Stomach (tissue), 9 donors: Measurements from ENCODE around the gene PPP1R12B. TPM values are rescaled to one million over a fixed set of nuclear protein-coding genes. Genes with fewer than 3 reads are reported as not detected.

ENCODE experiments used
- DNase-seq, 2 donors: peaks; one replicate each; pipeline versions ENCODE4 v3.0.0 to v3.0.0-alpha.2; 2013 to 2019
- H3K27ac ChIP-seq, 5 donors: fragments of 200-600 bp in 4 of 5; sonication (generic) in 4 of 5; one replicate each; pipeline ENCODE4 v1.5.1; 2013 to 2019; ENCODE audit warnings: mild to moderate bottlenecking in 1 of 5, moderate library complexity in 1 of 5
- H3K27me3 ChIP-seq, 3 donors: fragments of 200-600 bp; sonication (generic); one replicate each; pipeline ENCODE4 v1.5.1; 2017 to 2019; ENCODE audit warnings: mixed run types in 1 of 3
- H3K36me3 ChIP-seq, 4 donors: fragments of 200-600 bp; sonication (generic); 1 replicate in 3 of 4; 2 replicates in 1 of 4; pipeline ENCODE4 v1.5.1; 2016 to 2019
- H3K4me1 ChIP-seq, 4 donors: fragments of 200-600 bp; sonication (generic); one replicate each; pipeline ENCODE4 v1.5.1; 2016 to 2019
- H3K4me3 ChIP-seq, 4 donors: fragments of 200-600 bp; sonication (generic) in 3 of 4; one replicate each; pipeline ENCODE4 v1.5.1; 2016 to 2019; ENCODE audit warnings: mild to moderate bottlenecking in 1 of 4
- H3K9me3 ChIP-seq, 4 donors: fragments of 200-600 bp; sonication (generic); one replicate each; pipeline ENCODE4 v1.5.1; 2016 to 2019
- EP300 ChIP-seq: sonication (generic); formaldehyde crosslinking; IDR thresholded peaks from one replicate; pipeline ENCODE4 v1.6.1; 2017; ENCODE audit warnings: antibody characterized with exemption
- POLR2A ChIP-seq, 4 donors: fragments of 450-650 bp; IDR thresholded peaks; one replicate each; pipeline ENCODE4 v1.6.1; 2016; ENCODE audit warnings: antibody characterized with exemption in 4 of 4, control low read depth in 2 of 4, mild to moderate bottlenecking in 1 of 4, moderate library complexity in 1 of 4
- POLR2AphosphoS5 ChIP-seq, 3 donors: sonication (generic); formaldehyde crosslinking; IDR thresholded peaks; one replicate each; pipeline ENCODE4 v1.6.1; 2016; ENCODE audit warnings: antibody characterized with exemption in 3 of 3
- WGBS, 5 donors: extraction: QIAGEN DNeasy Blood & Tissue Kit in 3 of 5; methylation state at CpG; one replicate each; pipeline versions ENCODE4 v1.1.5 to v1.1.7; 2013 to 2018; 5-methylcytosine and 5-hydroxymethylcytosine counted together
- intact Hi-C: fragments of 100-400 bp; cut with DNase I; formaldehyde crosslinking; loops from one replicate; pipeline ENCODE4 v1.15.1; 2023; ENCODE audit warnings: low total_unique reads
- polyA plus RNA-seq, 3 donors: library from polyadenylated mRNA; stranded (reverse); fragments of 200-250 nt; gene quantifications; one replicate each; pipeline ENCODE4 v1.2.3, GENCODE V29; 2013
- total RNA-seq, 5 donors: library from RNA; depleted of rRNA; stranded (reverse); fragments of >200 nt; gene quantifications; one replicate each; pipeline versions ENCODE4 v1.1.0 to v1.2.3, GENCODE V29; 2014 to 2016
- TF ChIP-seq, protein P1 (sequence below), 7 experiments: fragments of 450-650 bp in 4 of 7; fragments of 200-600 bp in 3 of 7; sonication (generic) in 3 of 7; IDR thresholded peaks; one replicate each; pipeline ENCODE4 v1.5.1; 2016 to 2019; ENCODE audit warnings: antibody characterized with exemption in 7 of 7, control low read depth in 2 of 7, mild to moderate bottlenecking in 1 of 7
- donor health status: healthy with polysubstance abuse.
- donor health status: Bipolar disorder and iron deficiency.
- donor health status: healthy.

The PPP1R12B gene
- total and polyA plus RNA-seq, 8 donors, result 9.7 to 352 (median 96.0) TPM

DNA sequence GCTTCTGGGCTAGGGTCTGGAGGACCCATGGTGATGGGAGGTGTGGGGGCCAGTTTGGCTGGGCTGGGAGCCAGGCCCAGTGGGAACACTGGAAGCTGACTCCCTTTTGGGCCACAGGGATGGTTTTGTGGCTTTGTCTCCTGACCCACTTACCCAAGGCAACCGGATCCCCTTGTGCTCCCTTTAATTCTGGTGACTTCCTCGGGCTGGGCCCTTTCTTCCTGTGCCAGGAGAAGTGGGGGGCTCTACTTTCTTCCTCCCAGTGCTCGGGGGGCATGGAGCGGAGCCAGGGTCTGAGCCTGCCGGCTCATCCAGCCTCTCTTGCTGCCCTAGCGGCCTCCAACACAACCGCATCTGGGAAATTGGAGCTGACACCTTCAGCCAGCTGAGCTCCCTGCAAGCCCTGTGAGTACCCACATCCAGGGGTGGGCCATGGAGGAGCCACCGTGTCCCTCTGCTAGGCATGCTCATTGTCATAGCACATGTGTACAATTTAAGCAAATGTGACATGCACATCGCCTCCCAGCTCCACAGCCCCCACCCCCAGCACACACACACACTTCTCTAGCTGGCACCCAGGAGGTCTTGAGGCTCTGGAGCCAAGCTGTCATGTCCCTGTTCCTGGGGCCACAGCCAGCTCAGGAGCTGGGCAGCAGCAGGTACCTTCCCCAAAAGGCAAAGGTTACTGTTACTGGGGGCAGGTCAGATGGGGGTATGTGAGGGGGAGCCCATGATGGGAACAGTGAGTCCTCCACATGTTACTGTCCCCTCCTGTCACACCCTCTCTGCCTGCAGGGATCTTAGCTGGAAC is 41.8 kb upstream of the PPP1R12B start:
- TF ChIP-seq EP300 (no peak), POLR2A (IDR thresholded peaks at IDR 0.05) (no peak), POLR2AphosphoS5 (IDR thresholded peaks at IDR 0.05) (no peak)
- TF ChIP-seq, protein P1, sequence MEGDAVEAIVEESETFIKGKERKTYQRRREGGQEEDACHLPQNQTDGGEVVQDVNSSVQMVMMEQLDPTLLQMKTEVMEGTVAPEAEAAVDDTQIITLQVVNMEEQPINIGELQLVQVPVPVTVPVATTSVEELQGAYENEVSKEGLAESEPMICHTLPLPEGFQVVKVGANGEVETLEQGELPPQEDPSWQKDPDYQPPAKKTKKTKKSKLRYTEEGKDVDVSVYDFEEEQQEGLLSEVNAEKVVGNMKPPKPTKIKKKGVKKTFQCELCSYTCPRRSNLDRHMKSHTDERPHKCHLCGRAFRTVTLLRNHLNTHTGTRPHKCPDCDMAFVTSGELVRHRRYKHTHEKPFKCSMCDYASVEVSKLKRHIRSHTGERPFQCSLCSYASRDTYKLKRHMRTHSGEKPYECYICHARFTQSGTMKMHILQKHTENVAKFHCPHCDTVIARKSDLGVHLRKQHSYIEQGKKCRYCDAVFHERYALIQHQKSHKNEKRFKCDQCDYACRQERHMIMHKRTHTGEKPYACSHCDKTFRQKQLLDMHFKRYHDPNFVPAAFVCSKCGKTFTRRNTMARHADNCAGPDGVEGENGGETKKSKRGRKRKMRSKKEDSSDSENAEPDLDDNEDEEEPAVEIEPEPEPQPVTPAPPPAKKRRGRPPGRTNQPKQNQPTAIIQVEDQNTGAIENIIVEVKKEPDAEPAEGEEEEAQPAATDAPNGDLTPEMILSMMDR (IDR thresholded peaks at IDR 0.05), result no peak
- Histone ChIP-seq H3K9me3 (no peaks in the 10 kb centered on the region), H3K4me1 (no peaks in the 10 kb centered on the region), H3K27me3 (peaks cover 0 to 3% (median 0%) of the 10 kb centered on the region in 3 donors), H3K27ac (no peak overlapping the region), H3K4me3 (no peak overlapping the region), H3K36me3 (no peaks in the 10 kb centered on the region)
- WGBS, 5 donors, result 80 to 85% (median 84%) methylated on average over 8 to 9 of the region's 9 CpGs
- intact Hi-C loops, result loop anchor here (5.0 to 10.0 kb wide), 2 partner anchors 62 to 109 kb away; no protein-coding TSS in a partner anchor
- no peak for DNase-seq

DNA sequence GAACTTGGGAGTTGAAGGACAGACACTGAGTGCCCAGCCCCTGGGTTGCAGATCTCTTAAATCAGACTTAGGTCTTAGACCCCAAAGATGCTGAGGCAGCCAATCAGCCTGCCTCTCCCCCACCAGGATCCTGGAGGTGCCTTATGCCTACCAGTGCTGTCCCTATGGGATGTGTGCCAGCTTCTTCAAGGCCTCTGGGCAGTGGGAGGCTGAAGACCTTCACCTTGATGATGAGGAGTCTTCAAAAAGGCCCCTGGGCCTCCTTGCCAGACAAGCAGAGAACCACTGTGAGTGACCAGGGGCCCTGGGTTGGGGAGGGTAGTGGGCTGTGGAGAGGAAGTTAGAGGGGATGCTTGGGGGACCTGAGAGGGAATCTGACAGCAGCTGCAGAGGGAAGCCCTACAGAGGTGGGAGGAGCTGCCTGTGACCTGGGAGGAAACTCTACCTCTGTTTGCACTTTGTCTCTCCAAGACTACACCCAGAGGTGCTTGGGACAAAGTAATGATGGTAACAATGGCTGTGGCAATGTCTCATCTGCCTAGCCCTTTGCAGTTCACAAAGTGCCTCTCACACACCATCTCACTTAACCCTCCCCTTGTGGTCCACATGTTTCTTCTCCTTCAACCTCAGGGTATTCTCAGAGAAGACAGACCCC is 38.3 kb upstream of the PPP1R12B start:
- TF ChIP-seq POLR2AphosphoS5 (IDR thresholded peaks at IDR 0.05), result no peak
- TF ChIP-seq, protein P1 (IDR thresholded peaks at IDR 0.05), result no peak
- no peak for TF ChIP-seq EP300
- peaks cover 0 to 10% (median 0%) of the 10 kb centered on the region in 3 donors for H3K27me3 ChIP-seq
- intact Hi-C loops, result no loop called here
- no peaks in the 10 kb centered on the region for H3K36me3 ChIP-seq
- DNase-seq, result no peak
- H3K4me3 ChIP-seq, result no peak overlapping the region
- H3K9me3 ChIP-seq, result no peaks in the 10 kb centered on the region
- H3K4me1 ChIP-seq, result no peaks in the 10 kb centered on the region
- H3K27ac ChIP-seq, result no peak overlapping the region

DNA sequence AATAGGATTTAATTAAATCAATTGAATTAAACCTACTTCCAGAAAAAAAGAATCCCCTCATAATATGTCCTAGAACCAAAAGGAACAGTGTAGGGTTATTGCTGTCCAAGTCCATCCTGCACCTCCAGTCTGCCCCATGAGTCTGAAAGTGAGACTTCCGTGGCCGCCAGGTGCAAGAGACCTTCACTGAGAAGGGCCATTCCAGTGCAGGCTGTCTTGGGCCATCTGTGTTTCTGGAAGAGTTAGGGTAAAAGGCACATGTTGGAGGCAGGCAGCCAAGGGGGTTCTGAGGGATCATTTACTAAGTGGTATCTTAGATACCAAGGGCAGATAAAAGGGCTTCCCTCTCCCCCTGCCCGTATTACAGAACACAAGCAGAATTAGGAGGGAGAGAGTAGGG is 37.8 kb upstream of the PPP1R12B start:
- Histone ChIP-seq H3K27me3 (peaks cover 0 to 10% (median 0%) of the 10 kb centered on the region in 3 donors), H3K4me1 (no peaks in the 10 kb centered on the region), H3K36me3 (no peaks in the 10 kb centered on the region), H3K27ac (no peak overlapping the region), H3K4me3 (no peak overlapping the region), H3K9me3 (no peaks in the 10 kb centered on the region)
- TF ChIP-seq, protein P1 (IDR thresholded peaks at IDR 0.05), result no peak
- TF ChIP-seq POLR2A (IDR thresholded peaks at IDR 0.05) (no peak), EP300 (no peak), POLR2AphosphoS5 (IDR thresholded peaks at IDR 0.05) (no peak)
- intact Hi-C loops, result no loop called here
- no peak for DNase-seq
- WGBS, 5 donors, result 80 to 87% (median 82%) methylated on average over 3 of the region's 3 CpGs

- intact Hi-C loops, result no loop called here
- no peaks in the 10 kb centered on the region for H3K4me1 ChIP-seq
- TF ChIP-seq POLR2AphosphoS5 (IDR thresholded peaks at IDR 0.05) (no peak), EP300 (no peak), POLR2A (IDR thresholded peaks at IDR 0.05) (no peak)
- TF ChIP-seq, protein P1 (IDR thresholded peaks at IDR 0.05), result no peak
- H3K36me3 ChIP-seq, result no peaks in the 10 kb centered on the region
- DNase-seq, result no peak
- H3K27me3 ChIP-seq, result peaks cover 0 to 13% (median 0%) of the 10 kb centered on the region in 3 donors
- no peak overlapping the region for H3K4me3 ChIP-seq
- H3K9me3 ChIP-seq, result no peaks in the 10 kb centered on the region
- H3K27ac ChIP-seq, result no peak overlapping the region
- WGBS, 5 donors, result 27 to 33% (median 28%) methylated on average over 14 of the region's 14 CpGs
Observed at GRCh38 chr1:202311875-202312635, 36.4 kb upstream of the PPP1R12B start.
